ENCODE results near the gene VPS13D.

Gene VPS13D

DNA sequence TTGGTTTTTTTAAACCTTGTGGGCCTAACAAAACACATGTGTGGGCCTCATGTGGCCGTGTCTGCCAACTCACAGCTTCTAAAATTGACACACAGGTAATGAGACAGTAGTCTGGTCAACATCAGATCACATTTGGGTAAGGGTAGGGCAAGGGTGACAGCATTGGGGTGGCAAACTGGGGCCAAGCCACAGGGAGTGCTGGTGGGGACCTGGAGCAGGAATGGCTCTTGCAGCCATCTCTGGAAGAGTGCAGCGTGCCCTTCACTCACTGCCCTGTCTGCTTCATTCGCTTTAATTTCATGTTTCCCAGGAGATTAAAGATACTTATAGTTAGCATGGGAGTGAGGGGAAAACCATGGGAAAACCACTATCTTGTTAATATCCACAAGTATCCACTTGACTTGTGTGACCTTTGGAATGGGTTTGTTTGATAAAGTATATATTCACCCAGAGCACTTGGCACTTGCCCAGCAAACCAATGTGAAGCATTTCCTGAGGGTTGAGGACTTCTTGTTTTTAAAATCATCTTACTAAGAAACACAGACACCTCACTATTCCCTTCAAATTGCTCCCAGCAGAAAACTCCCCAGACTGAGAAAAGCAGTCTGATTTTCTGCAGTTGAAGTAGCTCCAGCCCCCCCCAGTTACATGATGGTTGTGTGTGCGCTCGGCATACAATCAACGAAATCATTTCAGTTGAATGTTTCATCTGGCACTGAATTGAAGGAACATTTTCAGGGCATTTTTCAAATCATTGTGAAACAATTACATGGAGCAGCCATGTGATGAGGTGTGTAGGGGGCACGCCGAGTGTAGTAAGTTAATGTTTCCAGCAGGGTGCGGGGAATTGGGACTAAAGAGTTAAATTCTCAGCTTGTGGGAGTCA is 175.7 kb downstream of the VPS13D start:
- CTCF ChIA-PET, result no interaction called here
- TF ChIP-seq ZNF384 (IDR thresholded peaks at IDR 0.05) (no peak), CTBP1 (IDR thresholded peaks at IDR 0.05; ENCODE audit: borderline replicate concordance) (no peak), SP1 (IDR thresholded peaks at IDR 0.05) (no peak), ELF4 (IDR thresholded peaks at IDR 0.05) (no peak), SUZ12 (IDR thresholded peaks at IDR 0.05) (no peak), ARNT (IDR thresholded peaks at IDR 0.05) (no peak), BHLHE40 (IDR thresholded peaks at IDR 0.05; ENCODE audit: borderline replicate concordance) (no peak), LEF1 (IDR thresholded peaks at IDR 0.05; ENCODE audit: borderline replicate concordance) (no peak), FOXM1 (IDR thresholded peaks at IDR 0.05; ENCODE audit: borderline replicate concordance) (no peak), HDGF (IDR thresholded peaks at IDR 0.05; ENCODE audit: borderline replicate concordance) (no peak)
- TF ChIP-seq, protein P1, sequence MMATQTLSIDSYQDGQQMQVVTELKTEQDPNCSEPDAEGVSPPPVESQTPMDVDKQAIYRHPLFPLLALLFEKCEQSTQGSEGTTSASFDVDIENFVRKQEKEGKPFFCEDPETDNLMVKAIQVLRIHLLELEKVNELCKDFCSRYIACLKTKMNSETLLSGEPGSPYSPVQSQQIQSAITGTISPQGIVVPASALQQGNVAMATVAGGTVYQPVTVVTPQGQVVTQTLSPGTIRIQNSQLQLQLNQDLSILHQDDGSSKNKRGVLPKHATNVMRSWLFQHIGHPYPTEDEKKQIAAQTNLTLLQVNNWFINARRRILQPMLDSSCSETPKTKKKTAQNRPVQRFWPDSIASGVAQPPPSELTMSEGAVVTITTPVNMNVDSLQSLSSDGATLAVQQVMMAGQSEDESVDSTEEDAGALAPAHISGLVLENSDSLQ (IDR thresholded peaks at IDR 0.05), result no peak
- POLR2A ChIA-PET, result no interaction called here
- DNase-seq (ENCODE audit: extremely low spot score), result no peak

DNA sequence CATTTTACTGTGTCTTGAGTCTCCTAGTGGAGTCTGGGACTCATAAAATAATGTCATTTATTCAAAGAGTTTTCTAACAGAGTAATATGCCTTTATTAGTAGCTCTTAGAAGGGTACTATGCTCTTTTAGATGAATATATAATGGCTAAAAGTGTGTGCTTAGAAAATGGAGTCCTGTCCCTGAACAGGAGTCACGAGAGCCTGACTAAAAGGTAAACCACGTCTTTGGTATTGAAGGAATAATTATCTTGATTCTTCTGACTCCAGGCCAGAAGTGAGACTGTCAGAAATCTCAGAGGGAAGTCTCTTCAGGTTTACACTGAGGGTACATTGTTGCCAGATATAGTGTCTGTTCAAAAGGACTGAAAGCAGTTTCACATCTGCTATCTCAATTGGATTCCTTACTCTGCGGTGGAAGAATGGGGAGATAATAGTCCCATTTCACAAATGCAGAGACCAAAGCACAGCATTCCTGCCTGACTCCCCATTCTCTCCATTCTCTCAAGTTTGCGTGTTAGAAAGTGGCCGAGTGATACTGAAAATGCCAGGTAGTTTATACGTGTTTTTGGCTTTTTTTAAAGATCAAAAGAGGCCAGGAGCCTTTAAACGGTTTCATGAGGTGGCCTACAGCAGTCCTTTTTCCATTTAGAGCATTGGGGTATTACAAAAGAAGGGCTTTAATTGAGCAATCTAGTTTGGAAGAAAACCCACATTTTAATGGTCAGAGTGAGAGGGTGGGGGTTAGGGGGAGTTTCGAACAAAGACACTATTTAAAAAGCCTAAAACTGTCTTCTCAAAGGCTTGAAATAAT is 176.6 kb downstream of the VPS13D start:
- ChIA-PET POLR2A (no interaction called here), CTCF (interaction anchor here (1.0 kb wide), 1 partner anchor 212 kb away, joined by 4 read pairs; no protein-coding TSS in a partner anchor)
- no peak for DNase-seq (ENCODE audit: extremely low spot score)
- TF ChIP-seq ELF4 (IDR thresholded peaks at IDR 0.05) (no peak), SUZ12 (IDR thresholded peaks at IDR 0.05) (no peak), ARNT (IDR thresholded peaks at IDR 0.05) (no peak), NFRKB (IDR thresholded peaks at IDR 0.05) (no peak), BHLHE40 (IDR thresholded peaks at IDR 0.05; ENCODE audit: borderline replicate concordance) (no peak), FOXK2 (IDR thresholded peaks at IDR 0.05) (no peak)
- TF ChIP-seq, protein P1 (IDR thresholded peaks at IDR 0.05), result no peak

DNA sequence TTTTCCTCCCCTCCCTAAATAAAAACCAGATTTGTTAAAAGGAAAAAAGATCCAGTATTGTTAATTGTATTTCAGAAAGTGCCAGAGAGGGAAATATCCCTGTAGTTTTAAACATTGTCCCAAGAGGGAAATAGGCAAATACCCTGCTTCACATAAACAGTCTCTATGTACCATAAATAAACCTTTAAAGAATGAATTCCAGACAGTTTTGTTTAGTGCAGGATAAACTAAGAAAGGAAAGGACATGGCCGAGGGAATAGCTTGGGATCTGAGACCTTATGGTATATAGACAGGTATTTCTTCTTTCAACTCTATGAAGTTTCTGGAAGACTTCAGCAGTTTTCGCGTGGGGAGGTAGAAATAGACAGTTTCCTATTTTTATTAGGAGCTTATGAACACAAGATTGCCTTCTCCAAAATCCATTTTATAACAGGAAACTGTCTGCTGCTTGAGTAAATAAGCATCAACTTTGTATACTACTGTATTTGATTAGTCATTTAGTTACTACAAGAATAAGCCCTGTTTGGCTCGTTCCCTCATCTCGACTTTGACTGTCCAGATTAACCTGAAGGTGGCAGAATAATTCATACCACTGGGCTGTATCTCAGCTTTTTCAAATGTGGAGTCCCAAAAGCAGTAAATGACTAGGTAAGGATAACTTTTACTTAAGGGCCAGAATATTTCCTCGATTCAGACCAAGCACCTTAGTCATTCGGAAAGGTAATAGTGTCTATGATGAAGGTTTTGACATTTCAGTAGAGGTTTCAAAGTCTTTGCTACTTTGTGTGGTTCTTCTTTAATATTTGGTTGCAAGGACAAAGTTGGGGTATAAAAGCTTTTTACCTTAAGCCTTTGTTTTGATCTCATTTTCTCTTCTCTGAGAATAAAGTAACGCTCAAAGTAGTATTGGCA is 177.5 kb downstream of the VPS13D start:
- no peak for DNase-seq (ENCODE audit: extremely low spot score)
- CTCF ChIA-PET, result interaction anchor here (1.0 kb wide), 1 partner anchor 212 kb away, joined by 4 read pairs; no protein-coding TSS in a partner anchor
- TF ChIP-seq FOXK2 (IDR thresholded peaks at IDR 0.05) (no peak), TARDBP (IDR thresholded peaks at IDR 0.05) (no peak), SUZ12 (IDR thresholded peaks at IDR 0.05) (no peak), ZNF384 (IDR thresholded peaks at IDR 0.05) (no peak), CTBP1 (IDR thresholded peaks at IDR 0.05; ENCODE audit: borderline replicate concordance) (no peak), BHLHE40 (IDR thresholded peaks at IDR 0.05; ENCODE audit: borderline replicate concordance) (no peak), FOXM1 (IDR thresholded peaks at IDR 0.05; ENCODE audit: borderline replicate concordance) (no peak), L3MBTL2 (conservative IDR thresholded peaks at IDR 0.05) (no peak), ARNT (IDR thresholded peaks at IDR 0.05) (no peak), LEF1 (IDR thresholded peaks at IDR 0.05; ENCODE audit: borderline replicate concordance) (no peak), SP1 (IDR thresholded peaks at IDR 0.05) (no peak), NFRKB (IDR thresholded peaks at IDR 0.05) (no peak), HDGF (IDR thresholded peaks at IDR 0.05; ENCODE audit: borderline replicate concordance) (no peak), ELF4 (IDR thresholded peaks at IDR 0.05) (no peak), FOXA1 (IDR thresholded peaks at IDR 0.05) (no peak)
- TF ChIP-seq, protein P1 (IDR thresholded peaks at IDR 0.05), result no peak
- POLR2A ChIA-PET, result no interaction called here

DNA sequence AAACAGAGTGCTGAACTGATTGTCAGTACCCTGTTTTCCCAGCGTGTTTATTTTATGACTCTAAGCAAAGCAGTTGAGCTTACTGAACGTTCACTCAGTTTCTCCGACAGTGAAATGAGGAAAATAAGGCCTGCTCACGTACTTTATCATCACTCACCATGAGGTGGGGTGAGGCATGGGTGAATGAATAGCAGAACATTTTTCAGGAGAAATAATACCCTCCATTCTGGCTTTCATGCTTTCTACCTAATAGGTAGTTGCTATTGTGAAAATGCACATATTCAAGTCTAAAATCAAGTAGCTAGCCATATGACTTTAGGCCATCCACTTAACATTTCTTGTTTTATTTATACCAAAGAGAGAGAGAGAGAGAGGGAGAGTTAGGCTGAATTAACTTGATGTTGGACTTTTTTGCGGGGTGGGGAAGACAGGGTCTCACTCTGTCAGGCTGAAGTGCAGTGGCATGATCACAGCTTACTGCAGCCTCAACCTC is 178.2 kb downstream of the VPS13D start:
- TF ChIP-seq FOXM1 (IDR thresholded peaks at IDR 0.05; ENCODE audit: borderline replicate concordance) (no peak), FOXA1 (IDR thresholded peaks at IDR 0.05) (no peak), HDGF (IDR thresholded peaks at IDR 0.05; ENCODE audit: borderline replicate concordance) (no peak), L3MBTL2 (conservative IDR thresholded peaks at IDR 0.05) (no peak), TARDBP (IDR thresholded peaks at IDR 0.05) (no peak), ZNF384 (IDR thresholded peaks at IDR 0.05) (no peak), NFRKB (IDR thresholded peaks at IDR 0.05) (no peak), FOXK2 (IDR thresholded peaks at IDR 0.05) (no peak), SP1 (IDR thresholded peaks at IDR 0.05) (no peak), BHLHE40 (IDR thresholded peaks at IDR 0.05; ENCODE audit: borderline replicate concordance) (no peak), CTBP1 (IDR thresholded peaks at IDR 0.05; ENCODE audit: borderline replicate concordance) (no peak), LEF1 (IDR thresholded peaks at IDR 0.05; ENCODE audit: borderline replicate concordance) (no peak), ELF4 (IDR thresholded peaks at IDR 0.05) (no peak), ARNT (IDR thresholded peaks at IDR 0.05) (no peak)
- TF ChIP-seq, protein P1 (IDR thresholded peaks at IDR 0.05), result no peak
- CTCF ChIA-PET, result interaction anchor here (0.7 kb wide), 1 partner anchor 214 kb away, joined by 3 read pairs; no protein-coding TSS in a partner anchor
- DNase-seq (ENCODE audit: extremely low spot score), result no peak
- POLR2A ChIA-PET, result no interaction called here
